Epithelial cell of esophagus (primary cell): ENCODE results near the gene ABCD4.

Experiments used
- DNase-seq: peaks from one replicate; pipeline ENCODE4 v3.0.0; 2010; ENCODE audit warnings: low read depth
- H3K4me3 ChIP-seq: 2 replicates; pipeline ENCODE4 v1.5.1; 2011; ENCODE audit warnings: mild to moderate bottlenecking, low read length, control low read depth
- TF ChIP-seq, protein P1 (sequence below): IDR thresholded peaks from 2 replicates; pipeline ENCODE4 v1.5.1; 2011; ENCODE audit warnings: low read depth, mild to moderate bottlenecking, low read length, control low read depth, inconsistent platforms; ENCODE audit not compliant: insufficient read depth; ENCODE audit errors: missing control alignments

Gene ABCD4

DNA sequence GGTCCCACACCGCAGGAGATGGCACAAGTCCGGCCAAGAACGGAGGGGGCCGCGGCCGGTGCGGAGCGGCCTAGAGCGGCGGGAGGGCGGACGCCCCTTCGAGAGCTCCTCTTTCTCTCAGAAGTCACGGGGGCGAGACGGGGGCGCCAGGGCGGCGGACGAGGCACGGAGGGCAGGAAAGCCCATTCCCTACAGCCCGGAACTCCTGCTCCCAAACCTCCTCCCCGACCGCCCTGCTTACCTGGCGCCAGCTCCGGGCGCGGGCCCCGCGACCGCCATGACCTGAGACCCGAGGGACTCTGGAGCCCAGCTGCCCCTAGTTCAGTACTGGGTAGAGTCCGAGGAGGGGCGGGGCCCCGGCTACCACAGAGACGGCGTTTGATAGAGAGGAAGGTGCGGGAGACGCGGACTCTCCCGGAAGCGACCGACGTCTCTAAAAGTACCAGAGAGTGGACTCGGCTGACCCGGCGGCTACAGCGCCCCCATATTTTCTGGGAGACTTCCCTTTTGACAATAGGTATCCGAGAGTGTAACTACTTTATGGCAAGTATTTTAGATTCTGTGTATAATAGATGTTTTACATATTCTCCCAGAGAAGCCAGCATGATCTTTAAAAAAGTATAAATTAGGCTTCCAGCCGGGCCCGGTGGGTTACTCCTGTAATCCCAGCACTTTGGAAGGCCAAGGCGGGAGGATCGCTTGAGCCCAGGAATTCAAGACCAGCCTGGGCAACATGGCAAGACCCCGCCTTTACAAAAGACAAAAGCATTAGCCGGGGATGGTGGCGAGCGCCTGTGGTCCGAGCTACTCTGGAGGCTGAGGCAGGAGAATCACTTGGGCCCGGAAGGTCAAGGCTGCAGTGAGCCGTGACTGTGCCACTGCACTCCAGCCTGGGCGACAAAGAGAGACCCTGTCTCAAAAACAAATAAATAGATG lies at the start of gene ABCD4:
Gene ABCD4, minus strand, starts transcription at position 301 of the 936 bp plus-strand sequence. Its CDS starts 22 bp downstream, at position 279.
- TF ChIP-seq, protein P1, sequence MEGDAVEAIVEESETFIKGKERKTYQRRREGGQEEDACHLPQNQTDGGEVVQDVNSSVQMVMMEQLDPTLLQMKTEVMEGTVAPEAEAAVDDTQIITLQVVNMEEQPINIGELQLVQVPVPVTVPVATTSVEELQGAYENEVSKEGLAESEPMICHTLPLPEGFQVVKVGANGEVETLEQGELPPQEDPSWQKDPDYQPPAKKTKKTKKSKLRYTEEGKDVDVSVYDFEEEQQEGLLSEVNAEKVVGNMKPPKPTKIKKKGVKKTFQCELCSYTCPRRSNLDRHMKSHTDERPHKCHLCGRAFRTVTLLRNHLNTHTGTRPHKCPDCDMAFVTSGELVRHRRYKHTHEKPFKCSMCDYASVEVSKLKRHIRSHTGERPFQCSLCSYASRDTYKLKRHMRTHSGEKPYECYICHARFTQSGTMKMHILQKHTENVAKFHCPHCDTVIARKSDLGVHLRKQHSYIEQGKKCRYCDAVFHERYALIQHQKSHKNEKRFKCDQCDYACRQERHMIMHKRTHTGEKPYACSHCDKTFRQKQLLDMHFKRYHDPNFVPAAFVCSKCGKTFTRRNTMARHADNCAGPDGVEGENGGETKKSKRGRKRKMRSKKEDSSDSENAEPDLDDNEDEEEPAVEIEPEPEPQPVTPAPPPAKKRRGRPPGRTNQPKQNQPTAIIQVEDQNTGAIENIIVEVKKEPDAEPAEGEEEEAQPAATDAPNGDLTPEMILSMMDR = peak; percentile 44
- peak within 1 kb of the TSS; percentile 80 for H3K4me3 ChIP-seq
- peak; percentile 93 for DNase-seq

DNA sequence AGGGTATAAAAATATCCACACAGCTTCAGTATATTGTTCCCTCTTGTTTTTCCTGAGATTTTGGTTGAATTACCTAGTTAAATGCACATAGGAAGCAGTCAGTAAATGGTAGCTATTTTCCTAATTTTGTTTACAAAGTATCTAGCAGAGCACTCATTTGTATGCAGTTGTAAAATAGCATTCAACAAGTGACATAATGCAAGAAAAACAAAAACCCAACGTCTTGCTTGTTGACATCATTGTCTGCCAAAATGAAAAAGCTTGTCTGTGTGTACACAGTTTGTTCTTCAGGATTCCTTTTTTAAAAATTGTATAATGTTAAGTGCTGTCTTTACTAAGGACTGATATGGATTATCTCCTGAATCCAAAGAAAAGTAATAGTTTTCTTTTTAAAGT lies 48.2 kb upstream of the ABCD4 start:
- TF ChIP-seq, protein P1 = no peak
- H3K4me3 ChIP-seq = no peak overlapping the region
- no peak for DNase-seq

DNA sequence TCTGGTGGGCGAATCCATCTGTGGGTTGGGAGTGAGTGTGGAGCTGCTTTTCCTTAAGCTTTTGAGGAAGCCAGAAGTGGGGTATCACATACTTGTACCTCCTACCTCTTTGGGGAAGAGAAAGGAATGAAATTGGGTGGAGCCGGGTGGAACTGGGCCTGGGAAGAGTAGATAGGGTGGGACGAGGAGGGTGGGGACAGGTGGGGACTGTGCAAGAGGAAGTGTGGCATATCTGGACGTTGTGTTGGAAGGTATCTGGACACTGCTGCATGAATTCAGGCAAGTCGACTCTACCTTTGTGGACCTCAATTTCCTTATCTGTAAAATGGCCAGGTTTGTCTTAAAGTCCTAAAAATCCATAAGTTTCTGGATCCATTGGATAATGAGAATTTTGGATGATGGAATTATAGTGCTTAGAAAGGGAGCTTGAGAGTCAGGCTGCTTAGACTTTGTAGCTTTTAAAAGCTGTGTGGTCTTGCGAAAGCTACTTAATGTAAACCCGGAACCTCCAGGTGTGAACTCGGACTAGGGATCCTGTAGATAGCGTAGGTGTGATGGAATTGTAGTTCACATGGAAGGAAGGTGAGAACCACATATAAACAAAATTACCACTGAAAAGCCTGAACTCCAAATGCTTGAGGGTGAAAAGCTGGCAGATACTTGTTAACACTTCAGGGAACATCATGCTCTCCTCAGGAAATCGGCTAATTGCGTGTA lies 47.6 kb upstream of the ABCD4 start:
- H3K4me3 ChIP-seq = no peak overlapping the region
- DNase-seq = no peak
- TF ChIP-seq, protein P1 = no peak

DNA sequence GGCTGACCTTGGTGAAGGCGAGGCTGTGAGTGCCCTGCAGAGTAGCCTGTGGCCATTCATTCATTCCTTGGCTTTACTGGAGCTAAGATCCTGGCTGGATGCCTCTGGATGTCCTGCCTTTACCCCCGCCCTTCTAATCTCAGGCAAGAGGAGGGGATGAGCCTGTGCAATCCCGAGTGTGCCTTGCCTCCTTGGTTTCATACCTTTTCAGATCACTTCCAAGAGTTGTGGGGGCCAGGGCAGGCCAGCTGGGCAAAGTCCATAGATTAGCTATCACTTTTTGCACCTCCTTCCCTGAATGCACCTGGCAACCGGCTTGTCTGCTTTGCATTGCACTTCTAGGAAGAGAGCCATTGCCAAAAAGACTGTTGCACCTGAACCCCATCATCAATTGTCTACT lies 47.0 kb upstream of the ABCD4 start:
- no peak for DNase-seq
- H3K4me3 ChIP-seq = no peak overlapping the region
- TF ChIP-seq, protein P1 = no peak

DNA sequence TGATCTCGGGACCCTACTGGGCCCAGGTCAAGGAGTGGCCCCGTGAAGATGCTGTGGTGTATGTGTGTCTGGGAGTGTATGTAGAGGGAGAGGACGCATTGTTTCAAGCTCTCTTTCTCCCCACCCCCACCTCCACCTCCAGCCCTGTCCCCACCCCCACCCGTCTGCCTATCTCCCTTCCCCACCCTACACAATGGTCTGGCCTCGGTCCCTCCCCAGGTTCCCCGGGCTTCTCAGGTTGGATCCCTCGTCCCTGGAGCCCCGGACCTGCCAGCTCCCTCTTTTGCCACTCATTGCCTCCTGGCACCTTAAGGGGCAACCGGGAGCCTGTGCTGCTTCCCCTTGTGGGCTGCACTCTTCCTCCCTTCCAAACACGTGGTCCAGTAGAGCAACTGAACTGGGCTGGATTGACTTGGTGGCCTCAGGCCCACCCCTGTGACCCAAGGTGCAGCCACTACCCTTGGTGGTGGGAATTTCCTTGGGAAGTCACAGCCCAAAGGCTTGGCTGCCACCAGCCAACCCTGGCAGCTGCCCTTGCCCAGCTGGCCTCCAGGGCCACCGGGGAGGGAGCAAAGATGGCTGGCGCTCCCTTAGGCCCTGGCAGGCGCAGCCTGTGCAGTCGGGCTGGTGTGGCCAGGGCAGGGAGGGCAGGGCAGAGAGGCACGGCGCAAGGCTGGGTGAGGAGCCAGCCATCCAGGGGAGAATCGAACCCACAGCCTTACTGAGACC lies 46.2 kb upstream of the ABCD4 start:
- DNase-seq = no peak
- H3K4me3 ChIP-seq = no peak overlapping the region
- TF ChIP-seq, protein P1 = no peak

DNA sequence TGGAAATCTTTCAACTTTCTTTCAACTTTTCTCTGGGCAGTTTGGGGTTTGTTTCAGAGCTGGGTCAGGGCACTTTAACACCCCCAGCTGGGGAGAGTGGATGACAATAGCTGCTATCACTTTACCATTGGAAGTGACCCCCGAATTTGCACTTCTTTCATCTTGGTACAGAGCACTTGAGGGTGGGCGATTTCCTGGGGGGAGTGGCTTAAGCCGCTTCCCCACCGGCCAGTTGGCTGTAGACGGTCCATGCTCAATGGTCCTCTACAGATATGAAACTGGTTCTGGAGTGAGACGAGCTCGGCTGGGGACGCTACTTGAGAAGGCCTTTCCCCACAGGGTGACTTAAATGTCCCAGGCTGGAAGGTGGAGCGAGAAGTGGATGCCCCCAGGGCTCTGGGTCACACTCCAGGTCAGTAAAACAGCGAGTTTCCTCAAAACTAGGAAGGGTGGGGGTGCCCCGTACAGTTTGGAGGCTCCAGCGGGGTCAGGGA lies 45.6 kb upstream of the ABCD4 start, which contains the start of gene VRTN:
Gene VRTN, plus strand, starts transcription at position 231 of the 494 bp plus-strand sequence. CDS start 8,313 bp downstream, outside the sequence.
- TF ChIP-seq, protein P1 = no peak
- DNase-seq = no peak
- H3K4me3 ChIP-seq = no peak within 1 kb of the TSS
